Forelimb muscle (tissue), 1 donor: Measurements from ENCODE around the gene CLEC16A. TPM values are rescaled to one million over a fixed set of nuclear protein-coding genes. Genes with fewer than 3 reads are reported as not detected.
A peak's percentile ranks its signal among the peaks of the same experiment; 100 is the strongest.

ENCODE experiments used
- DNase-seq: peaks from one replicate; pipeline ENCODE4 v3.0.0-alpha.2; 2013; ENCODE audit warnings: low read depth
- polyA plus RNA-seq: library from polyadenylated mRNA; unstranded; fragments of 120-200 nt; gene quantifications from one replicate; pipeline ENCODE4 v1.2.1, GENCODE V29; 2013; ENCODE audit not compliant: insufficient read length

The CLEC16A gene
- polyA plus RNA-seq, 1 donor: 14.5 TPM

- no peak for DNase-seq
Measured at GRCh38 chr16:11016524-11016988, 72.2 kb downstream of the CLEC16A start.

- DNase-seq: no peak
Measured at GRCh38 chr16:11016993-11017392, 72.6 kb downstream of the CLEC16A start.

GRCh38 chr16:11017499-11017898 lies 73.1 kb downstream of the CLEC16A start:
- DNase-seq: no peak

GRCh38 chr16:11020388-11020787 lies 76.0 kb downstream of the CLEC16A start:
- DNase-seq: no peak

GRCh38 chr16:11020792-11021551 lies 76.6 kb downstream of the CLEC16A start:
- peak; percentile 54 for DNase-seq

- no peak for DNase-seq
Measured at GRCh38 chr16:11022002-11022401, 77.6 kb downstream of the CLEC16A start.

GRCh38 chr16:11023262-11024039 lies 79.1 kb downstream of the CLEC16A start:
- no peak for DNase-seq

GRCh38 chr16:11024333-11025053 lies 80.1 kb downstream of the CLEC16A start:
- no peak for DNase-seq

- no peak for DNase-seq
Measured at GRCh38 chr16:11025120-11025531, 80.8 kb downstream of the CLEC16A start.

GRCh38 chr16:11029948-11030347 lies 85.6 kb downstream of the CLEC16A start:
- no peak for DNase-seq

GRCh38 chr16:11030990-11031510 lies 86.7 kb downstream of the CLEC16A start:
- no peak for DNase-seq

GRCh38 chr16:11032000-11032921 lies 87.9 kb downstream of the CLEC16A start:
- DNase-seq: no peak

- DNase-seq: peak; percentile 94
Measured at GRCh38 chr16:11032922-11033291, 88.5 kb downstream of the CLEC16A start.

- DNase-seq: peak; percentile 77
Measured at GRCh38 chr16:11033629-11034420, 89.5 kb downstream of the CLEC16A start.

- no peak for DNase-seq
Measured at GRCh38 chr16:11034481-11034931, 90.1 kb downstream of the CLEC16A start.

GRCh38 chr16:11035096-11035495 lies 90.7 kb downstream of the CLEC16A start:
- DNase-seq: no peak

- DNase-seq: no peak
Measured at GRCh38 chr16:11036040-11036439, 91.7 kb downstream of the CLEC16A start.

GRCh38 chr16:11036868-11037410 lies 92.6 kb downstream of the CLEC16A start:
- DNase-seq: no peak

GRCh38 chr16:11038305-11038704 lies 93.9 kb downstream of the CLEC16A start:
- DNase-seq: no peak

GRCh38 chr16:11038777-11039176 lies 94.4 kb downstream of the CLEC16A start:
- no peak for DNase-seq
